HG03520 (cell line): ENCODE results near the gene FAH.
"Not testable (repeated sequence)": the region's sequence is repeated elsewhere in the genome, so short reads cannot be mapped to it uniquely, and the experiment has no call there.

Source experiments
- ATAC-seq: cut with Tn5 transposase; IDR thresholded peaks from one replicate; pipeline ENCODE4 v1.9.1; 2021; ENCODE audit warnings: mild to moderate bottlenecking, moderate library complexity; ENCODE audit not compliant: unreplicated experiment

The FAH gene

GRCh38 chr15:80152896-80153876 lies at the start of gene FAH:
Gene FAH, plus strand, starts transcription at chr15:80152999. Its CDS starts 56 bp downstream, at chr15:80153055.
- peak; percentile 42 for ATAC-seq

GRCh38 chr15:80105193-80105592 lies 47.6 kb upstream of the FAH start:
- no peak for ATAC-seq

GRCh38 chr15:80105595-80105994 lies 47.2 kb upstream of the FAH start:
- ATAC-seq, result no peak

GRCh38 chr15:80106051-80106450 lies 46.7 kb upstream of the FAH start:
- no peak for ATAC-seq

- ATAC-seq, result no peak
Measured at GRCh38 chr15:80107204-80107603, 45.6 kb upstream of the FAH start.

- no peak for ATAC-seq
Measured at GRCh38 chr15:80107774-80108173, 45.0 kb upstream of the FAH start.

GRCh38 chr15:80109388-80109787 lies 43.4 kb upstream of the FAH start:
- ATAC-seq, result no peak

GRCh38 chr15:80110920-80111319 lies 41.9 kb upstream of the FAH start:
- ATAC-seq, result no peak

GRCh38 chr15:80114114-80114513 lies 38.7 kb upstream of the FAH start:
- no peak for ATAC-seq

- no peak for ATAC-seq
Measured at GRCh38 chr15:80115021-80115420, 37.8 kb upstream of the FAH start.

- ATAC-seq, result no peak
Measured at GRCh38 chr15:80118956-80119355, 33.8 kb upstream of the FAH start.

- no peak for ATAC-seq
Measured at GRCh38 chr15:80120636-80121035, 32.2 kb upstream of the FAH start.

- no peak for ATAC-seq
Measured at GRCh38 chr15:80121546-80121945, 31.3 kb upstream of the FAH start.

- no peak for ATAC-seq
Measured at GRCh38 chr15:80123034-80123433, 29.8 kb upstream of the FAH start.

- not testable (repeated sequence) for ATAC-seq
Measured at GRCh38 chr15:80127253-80127652, 25.5 kb upstream of the FAH start.

GRCh38 chr15:80127911-80128310 lies 24.9 kb upstream of the FAH start:
- no peak for ATAC-seq

- no peak for ATAC-seq
Measured at GRCh38 chr15:80132382-80132781, 20.4 kb upstream of the FAH start.

- ATAC-seq, result no peak
Measured at GRCh38 chr15:80136854-80137253, 15.9 kb upstream of the FAH start.

- no peak for ATAC-seq
Measured at GRCh38 chr15:80138961-80139360, 13.8 kb upstream of the FAH start.

GRCh38 chr15:80140909-80141308 lies 11.9 kb upstream of the FAH start:
- no peak for ATAC-seq

- no peak for ATAC-seq
Measured at GRCh38 chr15:80141916-80142598, 10.7 kb upstream of the FAH start.

GRCh38 chr15:80142646-80143045 lies 10.2 kb upstream of the FAH start:
- ATAC-seq, result no peak
